ENCODE measurements around the gene ATRX. TPM values are rescaled to one million over a fixed set of nuclear protein-coding genes. Genes with fewer than 3 reads are reported as not detected.

Gene ATRX
- polyA plus RNA-seq, 1 donor from 2014 or later: 64.0 TPM

DNA sequence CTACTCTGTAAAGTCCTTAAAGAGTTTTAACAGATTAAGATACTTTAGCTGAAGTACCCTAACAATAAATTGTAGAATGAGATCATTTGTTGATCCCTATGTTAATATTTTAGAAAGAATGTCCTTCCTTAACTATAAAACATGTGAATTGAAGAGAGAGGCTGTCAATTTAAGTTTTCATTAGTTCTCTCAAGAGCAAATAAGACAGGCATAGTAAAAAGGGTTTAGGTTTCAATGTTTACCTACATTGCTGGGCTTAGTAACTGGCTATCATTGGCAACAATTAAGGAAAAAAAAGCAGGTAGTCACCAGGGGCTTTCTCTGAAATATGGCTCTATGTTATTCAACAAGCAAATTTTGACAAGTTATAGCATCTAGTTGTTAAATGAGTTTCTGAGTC is 91.5 kb downstream of the ATRX start:
- TF ChIP-seq, protein P1, sequence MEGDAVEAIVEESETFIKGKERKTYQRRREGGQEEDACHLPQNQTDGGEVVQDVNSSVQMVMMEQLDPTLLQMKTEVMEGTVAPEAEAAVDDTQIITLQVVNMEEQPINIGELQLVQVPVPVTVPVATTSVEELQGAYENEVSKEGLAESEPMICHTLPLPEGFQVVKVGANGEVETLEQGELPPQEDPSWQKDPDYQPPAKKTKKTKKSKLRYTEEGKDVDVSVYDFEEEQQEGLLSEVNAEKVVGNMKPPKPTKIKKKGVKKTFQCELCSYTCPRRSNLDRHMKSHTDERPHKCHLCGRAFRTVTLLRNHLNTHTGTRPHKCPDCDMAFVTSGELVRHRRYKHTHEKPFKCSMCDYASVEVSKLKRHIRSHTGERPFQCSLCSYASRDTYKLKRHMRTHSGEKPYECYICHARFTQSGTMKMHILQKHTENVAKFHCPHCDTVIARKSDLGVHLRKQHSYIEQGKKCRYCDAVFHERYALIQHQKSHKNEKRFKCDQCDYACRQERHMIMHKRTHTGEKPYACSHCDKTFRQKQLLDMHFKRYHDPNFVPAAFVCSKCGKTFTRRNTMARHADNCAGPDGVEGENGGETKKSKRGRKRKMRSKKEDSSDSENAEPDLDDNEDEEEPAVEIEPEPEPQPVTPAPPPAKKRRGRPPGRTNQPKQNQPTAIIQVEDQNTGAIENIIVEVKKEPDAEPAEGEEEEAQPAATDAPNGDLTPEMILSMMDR (IDR thresholded peaks at IDR 0.05; ENCODE audit: poor library complexity, severe bottlenecking): no peak
- TF ChIP-seq EP300 (conservative IDR thresholded peaks at IDR 0.05; ENCODE audit: poor library complexity, severe bottlenecking) (no peak), TAF1 (IDR thresholded peaks at IDR 0.05; ENCODE audit: low read depth) (no peak), EZH2 (IDR thresholded peaks at IDR 0.05; ENCODE audit: borderline replicate concordance, insufficient read depth, low read length, poor library complexity, severe bottlenecking) (no peak), RAD21 (conservative IDR thresholded peaks at IDR 0.05) (no peak), POLR2AphosphoS5 (IDR thresholded peaks at IDR 0.05) (no peak), MXI1 (conservative IDR thresholded peaks at IDR 0.05; ENCODE audit: poor library complexity, severe bottlenecking) (no peak), SMC3 (conservative IDR thresholded peaks at IDR 0.05; ENCODE audit: poor library complexity) (no peak)
- TF ChIP-seq, protein P2, sequence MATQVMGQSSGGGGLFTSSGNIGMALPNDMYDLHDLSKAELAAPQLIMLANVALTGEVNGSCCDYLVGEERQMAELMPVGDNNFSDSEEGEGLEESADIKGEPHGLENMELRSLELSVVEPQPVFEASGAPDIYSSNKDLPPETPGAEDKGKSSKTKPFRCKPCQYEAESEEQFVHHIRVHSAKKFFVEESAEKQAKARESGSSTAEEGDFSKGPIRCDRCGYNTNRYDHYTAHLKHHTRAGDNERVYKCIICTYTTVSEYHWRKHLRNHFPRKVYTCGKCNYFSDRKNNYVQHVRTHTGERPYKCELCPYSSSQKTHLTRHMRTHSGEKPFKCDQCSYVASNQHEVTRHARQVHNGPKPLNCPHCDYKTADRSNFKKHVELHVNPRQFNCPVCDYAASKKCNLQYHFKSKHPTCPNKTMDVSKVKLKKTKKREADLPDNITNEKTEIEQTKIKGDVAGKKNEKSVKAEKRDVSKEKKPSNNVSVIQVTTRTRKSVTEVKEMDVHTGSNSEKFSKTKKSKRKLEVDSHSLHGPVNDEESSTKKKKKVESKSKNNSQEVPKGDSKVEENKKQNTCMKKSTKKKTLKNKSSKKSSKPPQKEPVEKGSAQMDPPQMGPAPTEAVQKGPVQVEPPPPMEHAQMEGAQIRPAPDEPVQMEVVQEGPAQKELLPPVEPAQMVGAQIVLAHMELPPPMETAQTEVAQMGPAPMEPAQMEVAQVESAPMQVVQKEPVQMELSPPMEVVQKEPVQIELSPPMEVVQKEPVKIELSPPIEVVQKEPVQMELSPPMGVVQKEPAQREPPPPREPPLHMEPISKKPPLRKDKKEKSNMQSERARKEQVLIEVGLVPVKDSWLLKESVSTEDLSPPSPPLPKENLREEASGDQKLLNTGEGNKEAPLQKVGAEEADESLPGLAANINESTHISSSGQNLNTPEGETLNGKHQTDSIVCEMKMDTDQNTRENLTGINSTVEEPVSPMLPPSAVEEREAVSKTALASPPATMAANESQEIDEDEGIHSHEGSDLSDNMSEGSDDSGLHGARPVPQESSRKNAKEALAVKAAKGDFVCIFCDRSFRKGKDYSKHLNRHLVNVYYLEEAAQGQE (IDR thresholded peaks at IDR 0.05; ENCODE audit: borderline replicate concordance): no peak
- H3K9me3 ChIP-seq (ENCODE audit: low read length): no peaks in the 10 kb centered on the region
- no peak overlapping the region for H3K27ac ChIP-seq (ENCODE audit: low read length)
- H2AFZ ChIP-seq (ENCODE audit: low read depth, low read length): no peak overlapping the region
- peaks cover 10% of the 10 kb centered on the region for H3K79me2 ChIP-seq (replicated peaks; ENCODE audit: insufficient read depth, low read length)
- H3K4me2 ChIP-seq (ENCODE audit: low read length): no peak overlapping the region
- H3K9ac ChIP-seq (ENCODE audit: low read length): no peak overlapping the region
- H3K4me3 ChIP-seq (ENCODE audit: low read length): no peak overlapping the region
- H4K20me1 ChIP-seq (ENCODE audit: insufficient read depth): no peaks in the 10 kb centered on the region
- no peaks in the 10 kb centered on the region for H3F3A ChIP-seq (ENCODE audit: insufficient read depth, low read length, poor library complexity, severe bottlenecking)
- no peaks in the 10 kb centered on the region for H3K9me2 ChIP-seq (ENCODE audit: insufficient read depth, low read length)
- no peaks in the 10 kb centered on the region for H3K27me3 ChIP-seq (ENCODE audit: insufficient read depth, low read depth, low read length)
- H3K36me3 ChIP-seq (ENCODE audit: insufficient read depth, low read length): no peaks in the 10 kb centered on the region

DNA sequence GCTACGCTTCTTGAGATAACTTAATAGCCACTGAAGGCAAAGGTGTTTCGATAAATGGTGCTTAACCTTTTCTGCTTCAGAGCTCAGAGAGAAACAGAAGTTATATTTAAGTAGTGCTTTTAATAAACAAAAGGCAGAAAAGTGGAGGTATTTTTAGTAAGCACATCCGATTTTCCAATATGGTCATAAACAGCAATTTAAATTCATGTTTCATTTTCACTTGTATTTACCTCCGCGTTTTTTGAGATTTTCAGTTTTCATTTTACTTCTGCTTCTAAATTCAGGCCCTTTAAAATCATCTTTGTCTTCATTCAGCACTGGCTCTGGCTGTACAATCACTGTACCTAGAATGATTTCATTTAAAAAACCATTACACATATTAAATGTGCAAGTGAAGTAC is 92.4 kb downstream of the ATRX start:
- Histone ChIP-seq H3K9ac (ENCODE audit: low read length) (no peak overlapping the region), H2AFZ (ENCODE audit: low read depth, low read length) (no peak overlapping the region), H4K20me1 (ENCODE audit: insufficient read depth) (no peaks in the 10 kb centered on the region), H3K4me2 (ENCODE audit: low read length) (no peak overlapping the region), H3K27ac (ENCODE audit: low read length) (no peak overlapping the region), H3K36me3 (ENCODE audit: insufficient read depth, low read length) (no peaks in the 10 kb centered on the region), H3K4me3 (ENCODE audit: low read length) (no peak overlapping the region), H3K27me3 (ENCODE audit: insufficient read depth, low read depth, low read length) (no peaks in the 10 kb centered on the region), H3K9me3 (ENCODE audit: low read length) (no peaks in the 10 kb centered on the region), H3K79me2 (replicated peaks; ENCODE audit: insufficient read depth, low read length) (peaks cover 8% of the 10 kb centered on the region), H3F3A (ENCODE audit: insufficient read depth, low read length, poor library complexity, severe bottlenecking) (no peaks in the 10 kb centered on the region), H3K9me2 (ENCODE audit: insufficient read depth, low read length) (no peaks in the 10 kb centered on the region)
- TF ChIP-seq SMC3 (conservative IDR thresholded peaks at IDR 0.05; ENCODE audit: poor library complexity) (no peak), MXI1 (conservative IDR thresholded peaks at IDR 0.05; ENCODE audit: poor library complexity, severe bottlenecking) (no peak), EZH2 (IDR thresholded peaks at IDR 0.05; ENCODE audit: borderline replicate concordance, insufficient read depth, low read length, poor library complexity, severe bottlenecking) (no peak), RAD21 (conservative IDR thresholded peaks at IDR 0.05) (no peak), TAF1 (IDR thresholded peaks at IDR 0.05; ENCODE audit: low read depth) (no peak), EP300 (conservative IDR thresholded peaks at IDR 0.05; ENCODE audit: poor library complexity, severe bottlenecking) (no peak), POLR2AphosphoS5 (IDR thresholded peaks at IDR 0.05) (no peak)
- TF ChIP-seq, protein P1 (IDR thresholded peaks at IDR 0.05; ENCODE audit: poor library complexity, severe bottlenecking): no peak
- TF ChIP-seq, protein P2 (IDR thresholded peaks at IDR 0.05; ENCODE audit: borderline replicate concordance): no peak
